HG03159 (cell line): Measurements from ENCODE around the gene TCTN2.

Experiments
- ATAC-seq: cut with Tn5 transposase; IDR thresholded peaks from one replicate; pipeline ENCODE4 v1.9.1; 2021; ENCODE audit warnings: mild to moderate bottlenecking, moderate library complexity; ENCODE audit not compliant: unreplicated experiment

Gene TCTN2

DNA sequence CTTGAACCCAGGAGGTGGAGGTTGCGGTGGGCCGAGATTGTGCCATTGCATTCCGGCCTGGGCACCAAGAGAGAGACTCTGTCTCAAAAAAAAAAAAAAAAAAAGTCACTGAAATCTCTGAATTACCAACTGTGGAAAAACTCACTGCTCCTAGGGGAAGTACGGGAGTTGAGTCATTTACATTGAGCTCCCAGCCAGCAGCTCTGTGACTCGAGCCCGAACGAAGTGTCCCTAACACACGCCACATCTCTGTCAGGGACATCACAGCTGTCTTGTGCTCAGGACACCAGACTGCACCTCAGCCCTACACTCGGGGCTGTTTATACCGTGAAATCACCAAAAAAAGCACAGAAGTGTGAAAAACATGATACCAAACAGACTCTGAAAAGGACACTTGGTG is 62.3 kb downstream of the TCTN2 start:
- no peak for ATAC-seq

DNA sequence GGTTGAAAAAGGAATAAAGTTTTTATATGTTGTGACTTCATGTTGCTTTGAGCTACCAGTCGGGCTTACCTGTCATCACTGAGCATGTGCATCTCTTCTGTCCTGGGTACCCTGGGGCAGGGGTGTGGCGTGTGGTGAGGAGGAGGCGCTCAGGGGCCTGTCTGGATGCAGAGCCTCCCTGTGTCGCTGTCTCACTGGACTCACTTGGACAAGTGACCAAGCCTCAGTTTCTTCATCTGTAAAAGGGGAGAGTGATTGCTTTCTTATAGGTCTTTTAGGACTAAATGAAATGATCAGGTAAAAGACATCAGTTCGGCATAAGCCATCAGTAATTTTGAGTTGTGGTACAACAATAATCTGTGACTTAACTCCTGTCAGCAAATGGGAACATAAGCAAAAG is 63.4 kb downstream of the TCTN2 start:
- ATAC-seq: no peak

- no peak for ATAC-seq
Observed at GRCh38 chr12:123741937-123742572, 71.1 kb downstream of the TCTN2 start.

- no peak for ATAC-seq
Observed at GRCh38 chr12:123743002-123743401, 72.1 kb downstream of the TCTN2 start.

GRCh38 chr12:123744836-123745235 is 73.9 kb downstream of the TCTN2 start:
- ATAC-seq: no peak

- no peak for ATAC-seq
Observed at GRCh38 chr12:123747309-123747708, 76.4 kb downstream of the TCTN2 start.

DNA sequence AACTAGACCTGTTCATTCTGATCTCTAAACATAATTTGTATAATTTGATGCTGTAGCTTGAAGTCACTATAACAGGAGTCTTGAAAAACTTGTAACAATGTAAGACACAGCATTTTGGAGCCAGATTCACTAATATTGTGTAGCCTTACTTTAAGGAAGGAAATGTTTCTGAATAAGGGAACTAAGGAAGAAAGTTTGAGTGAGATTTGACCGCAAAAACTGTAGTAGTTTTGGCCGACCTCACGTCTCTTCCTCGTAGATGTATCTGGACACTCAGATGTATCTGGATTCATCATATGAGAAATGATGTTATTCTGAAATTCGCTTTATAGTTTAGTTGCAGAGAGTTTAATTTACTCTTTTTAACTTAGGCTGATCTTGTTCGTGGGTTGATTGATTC is 77.2 kb downstream of the TCTN2 start:
- ATAC-seq: no peak

DNA sequence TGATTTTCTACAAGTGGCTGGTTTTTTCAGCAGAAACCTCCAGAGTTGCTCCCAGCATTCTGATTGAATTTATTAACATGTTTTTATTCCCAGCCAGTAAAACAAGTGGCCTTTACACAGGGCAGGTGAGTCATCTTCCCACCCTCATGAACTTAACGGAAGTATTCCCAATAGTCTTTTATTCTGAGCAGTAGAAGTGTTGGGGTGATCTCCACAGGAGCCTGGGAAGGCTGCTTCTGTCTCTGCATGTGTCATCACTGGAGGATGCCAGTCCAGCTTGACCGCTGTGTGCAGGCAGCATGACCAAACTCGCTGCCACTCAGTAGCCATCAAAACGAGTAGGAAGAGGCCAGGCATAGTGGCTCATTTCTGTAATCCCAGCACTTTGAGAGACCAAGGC is 77.7 kb downstream of the TCTN2 start:
- no peak for ATAC-seq

DNA sequence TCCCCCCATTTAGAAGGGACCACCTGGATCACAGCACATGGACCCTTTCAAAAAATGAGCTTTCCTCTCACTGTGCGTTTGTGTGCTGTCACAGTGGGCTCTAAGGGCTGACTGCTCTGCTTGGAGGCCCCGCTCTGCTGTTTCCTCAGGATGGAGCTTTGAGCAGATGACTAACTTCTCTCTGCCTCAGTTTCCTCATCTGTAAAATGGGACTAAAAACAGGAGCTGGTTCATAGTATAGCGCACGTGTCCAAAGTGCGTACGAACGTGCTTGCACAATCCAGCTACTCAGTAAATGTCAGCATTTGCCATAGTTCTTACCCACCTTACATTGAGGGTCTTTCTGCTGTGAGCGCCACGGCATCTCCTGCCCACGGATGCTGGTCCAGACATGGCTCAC is 78.4 kb downstream of the TCTN2 start:
- no peak for ATAC-seq

DNA sequence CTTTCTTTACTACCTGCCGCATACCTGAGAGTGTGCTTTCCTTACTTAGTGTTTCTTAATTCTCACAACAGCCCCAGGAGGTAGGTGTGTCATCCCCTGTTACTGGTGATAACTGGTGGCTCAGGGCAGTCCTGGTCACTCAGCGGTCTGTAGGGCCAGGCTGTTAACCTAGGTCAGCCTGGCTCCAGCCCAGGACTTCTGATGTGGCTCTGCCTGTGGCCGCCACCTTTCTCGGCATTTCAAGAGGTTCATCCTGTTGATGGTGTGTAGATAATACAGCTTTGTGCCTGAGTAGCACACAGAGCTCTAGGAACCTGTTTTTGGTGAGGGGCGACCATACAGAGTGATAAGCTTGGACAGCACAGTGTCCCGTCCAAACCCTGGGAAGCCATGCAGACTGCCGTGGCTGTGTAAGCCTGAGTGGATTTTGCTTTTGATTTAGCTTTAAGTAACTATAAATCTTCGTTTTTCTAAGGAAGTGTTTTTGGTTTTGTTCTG is 79.3 kb downstream of the TCTN2 start:
- no peak for ATAC-seq

DNA sequence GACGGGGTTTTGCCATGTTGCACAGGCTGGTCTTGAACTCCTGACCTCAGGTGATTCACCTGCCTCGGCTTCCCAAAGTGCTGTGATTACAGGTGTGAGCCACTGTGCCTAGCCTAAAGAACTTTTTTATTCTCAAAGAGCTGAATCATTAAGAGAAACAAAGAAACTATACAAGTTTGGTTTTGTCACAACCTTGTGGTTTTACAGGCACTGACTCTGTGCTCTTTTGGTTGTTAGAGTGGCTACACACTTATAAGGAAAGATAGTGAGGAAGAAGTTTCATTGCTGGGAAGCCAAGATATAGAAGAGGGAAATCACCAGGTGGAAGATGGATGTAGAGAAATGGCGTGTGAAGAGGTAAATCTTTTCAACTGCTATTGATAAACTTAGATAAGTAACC is 81.1 kb downstream of the TCTN2 start:
- no peak for ATAC-seq

DNA sequence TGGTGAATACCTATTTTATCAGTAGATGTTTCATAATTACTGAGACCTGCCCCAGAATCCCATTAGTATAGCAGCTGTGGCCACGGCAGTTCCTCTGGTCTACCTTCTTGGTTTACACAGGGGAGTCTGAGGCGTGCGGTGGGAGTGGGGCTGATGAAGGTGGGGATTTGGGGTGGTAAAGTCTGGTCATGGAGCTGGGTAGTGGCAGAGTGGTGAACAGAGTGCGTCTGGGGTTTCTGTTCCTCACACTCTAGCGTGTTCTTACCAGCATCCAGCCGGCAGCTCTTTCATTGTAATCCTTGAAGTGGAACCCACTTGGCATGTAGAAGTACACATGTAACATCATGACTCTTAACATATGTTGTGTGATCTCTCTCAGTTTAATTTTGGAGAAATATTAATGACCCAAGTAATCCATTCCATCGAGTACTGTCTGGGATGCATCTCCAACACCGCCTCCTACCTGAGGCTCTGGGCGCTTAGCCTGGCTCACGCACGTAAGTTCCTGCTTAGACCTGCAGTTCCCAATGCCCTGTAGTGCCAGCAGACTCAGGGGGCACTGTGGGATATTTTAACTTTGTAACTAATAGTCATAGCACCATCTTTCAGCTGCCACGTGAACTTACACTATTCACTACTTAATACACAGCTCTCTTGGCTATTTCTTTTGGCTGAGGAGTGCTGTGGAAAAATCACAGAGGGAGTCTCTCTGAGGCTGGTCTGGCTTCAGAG is 83.3 kb downstream of the TCTN2 start:
- no peak for ATAC-seq

DNA sequence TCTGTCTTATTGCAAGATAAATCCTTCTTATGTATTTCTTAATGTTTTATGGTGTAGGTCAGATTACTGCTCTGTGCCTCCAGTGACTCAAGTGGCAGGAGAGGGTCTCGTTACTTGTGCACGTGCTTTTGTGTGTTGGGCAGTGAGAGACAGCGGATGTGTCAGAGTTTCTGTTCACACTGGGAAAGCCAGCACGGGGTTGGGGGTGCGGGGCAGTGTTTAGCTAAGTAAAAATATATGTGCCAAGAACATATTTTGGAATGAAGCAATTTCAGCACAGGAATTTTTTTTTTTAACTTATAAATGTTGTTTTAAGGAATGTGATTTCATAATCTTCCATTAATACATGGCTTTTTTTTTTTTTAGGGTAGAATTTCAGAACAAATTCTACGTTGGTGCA is 86.6 kb downstream of the TCTN2 start:
- no peak for ATAC-seq
